ENCODE results near the gene LSAMP.

DNA sequence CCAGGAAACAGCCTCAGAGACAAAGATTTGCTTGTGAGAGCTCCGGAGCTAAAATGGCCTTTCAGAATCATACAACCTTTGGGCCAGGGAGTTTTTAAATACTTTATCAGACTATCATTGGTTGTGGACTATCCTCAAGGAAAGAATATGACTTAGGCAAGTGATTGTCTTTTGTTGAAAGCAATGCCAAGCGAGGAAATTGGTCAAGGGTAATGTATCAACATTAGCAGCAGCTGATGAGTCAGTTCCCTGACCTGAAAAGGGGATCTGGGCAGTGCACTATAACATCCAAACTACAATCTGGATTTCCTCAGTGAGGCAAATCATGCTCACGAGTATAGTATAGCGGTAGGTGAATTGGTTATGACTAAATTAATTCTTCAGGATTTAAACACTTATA lies 303.6 kb downstream of the LSAMP start:
- TF ChIP-seq, protein P1, sequence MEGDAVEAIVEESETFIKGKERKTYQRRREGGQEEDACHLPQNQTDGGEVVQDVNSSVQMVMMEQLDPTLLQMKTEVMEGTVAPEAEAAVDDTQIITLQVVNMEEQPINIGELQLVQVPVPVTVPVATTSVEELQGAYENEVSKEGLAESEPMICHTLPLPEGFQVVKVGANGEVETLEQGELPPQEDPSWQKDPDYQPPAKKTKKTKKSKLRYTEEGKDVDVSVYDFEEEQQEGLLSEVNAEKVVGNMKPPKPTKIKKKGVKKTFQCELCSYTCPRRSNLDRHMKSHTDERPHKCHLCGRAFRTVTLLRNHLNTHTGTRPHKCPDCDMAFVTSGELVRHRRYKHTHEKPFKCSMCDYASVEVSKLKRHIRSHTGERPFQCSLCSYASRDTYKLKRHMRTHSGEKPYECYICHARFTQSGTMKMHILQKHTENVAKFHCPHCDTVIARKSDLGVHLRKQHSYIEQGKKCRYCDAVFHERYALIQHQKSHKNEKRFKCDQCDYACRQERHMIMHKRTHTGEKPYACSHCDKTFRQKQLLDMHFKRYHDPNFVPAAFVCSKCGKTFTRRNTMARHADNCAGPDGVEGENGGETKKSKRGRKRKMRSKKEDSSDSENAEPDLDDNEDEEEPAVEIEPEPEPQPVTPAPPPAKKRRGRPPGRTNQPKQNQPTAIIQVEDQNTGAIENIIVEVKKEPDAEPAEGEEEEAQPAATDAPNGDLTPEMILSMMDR (conservative IDR thresholded peaks at IDR 0.05; ENCODE audit: low read length) = no peak
- no peak for TF ChIP-seq EZH2phosphoT487 (IDR thresholded peaks at IDR 0.05; ENCODE audit: borderline replicate concordance)
